C4-2B (cell line): ENCODE measurements around the gene XAB2.

Experiments
- ZFX ChIP-seq: fragments of 450-650 bp; IDR thresholded peaks from 2 replicates; pipeline ENCODE4 v1.6.1; 2017
- TF ChIP-seq, protein P1 (sequence below): fragments of 450-650 bp; conservative IDR thresholded peaks from 2 replicates; pipeline ENCODE4 v1.5.1; 2017; ENCODE audit warnings: mild to moderate bottlenecking

DNA sequence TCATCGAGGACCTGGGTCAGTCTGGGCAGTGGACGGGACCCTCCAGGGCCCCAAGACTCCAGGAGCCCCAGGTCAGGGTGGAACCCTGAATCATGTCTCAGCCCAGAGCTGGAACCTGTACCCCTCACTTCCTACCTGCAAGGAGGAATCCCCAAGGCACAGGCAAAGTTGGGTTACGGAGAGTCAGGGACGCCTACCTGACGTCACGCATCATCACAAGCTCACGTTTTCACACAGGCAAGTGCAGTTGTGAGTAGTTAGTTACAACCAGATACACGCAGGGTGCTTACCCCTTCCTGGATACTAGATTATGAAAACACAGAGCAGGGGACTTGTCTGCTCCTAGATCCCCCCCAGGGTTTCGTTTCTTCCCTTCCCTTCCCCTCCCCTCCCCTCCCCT is 41.4 kb upstream of the XAB2 start:
- TF ChIP-seq, protein P1, sequence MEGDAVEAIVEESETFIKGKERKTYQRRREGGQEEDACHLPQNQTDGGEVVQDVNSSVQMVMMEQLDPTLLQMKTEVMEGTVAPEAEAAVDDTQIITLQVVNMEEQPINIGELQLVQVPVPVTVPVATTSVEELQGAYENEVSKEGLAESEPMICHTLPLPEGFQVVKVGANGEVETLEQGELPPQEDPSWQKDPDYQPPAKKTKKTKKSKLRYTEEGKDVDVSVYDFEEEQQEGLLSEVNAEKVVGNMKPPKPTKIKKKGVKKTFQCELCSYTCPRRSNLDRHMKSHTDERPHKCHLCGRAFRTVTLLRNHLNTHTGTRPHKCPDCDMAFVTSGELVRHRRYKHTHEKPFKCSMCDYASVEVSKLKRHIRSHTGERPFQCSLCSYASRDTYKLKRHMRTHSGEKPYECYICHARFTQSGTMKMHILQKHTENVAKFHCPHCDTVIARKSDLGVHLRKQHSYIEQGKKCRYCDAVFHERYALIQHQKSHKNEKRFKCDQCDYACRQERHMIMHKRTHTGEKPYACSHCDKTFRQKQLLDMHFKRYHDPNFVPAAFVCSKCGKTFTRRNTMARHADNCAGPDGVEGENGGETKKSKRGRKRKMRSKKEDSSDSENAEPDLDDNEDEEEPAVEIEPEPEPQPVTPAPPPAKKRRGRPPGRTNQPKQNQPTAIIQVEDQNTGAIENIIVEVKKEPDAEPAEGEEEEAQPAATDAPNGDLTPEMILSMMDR = no peak
- no peak for TF ChIP-seq ZFX
